HepG2 (cell line): ENCODE measurements around the gene PHLDB1. TPM values are rescaled to one million over a fixed set of nuclear protein-coding genes. Genes with fewer than 3 reads are reported as not detected.

Experiments
- ATAC-seq: fragments of 200-7000 bp; cut with Tn5 transposase; 3 replicates; pipeline ENCODE4 v1.9.1; 2020; ENCODE audit warnings: mild to moderate bottlenecking, moderate library complexity
- BruUV-seq: library from RNA; stranded (reverse); fragments of 400-500 nt; replicated peaks from 2 replicates; lab custom pipeline; 2021; lab: Mats Ljungman, UMichigan
- CTCF ChIA-PET: fragments of 300-600 bp; formaldehyde crosslinking; extraction: SDS; loops from one replicate; lab custom pipeline; 2021; ENCODE audit warnings: low total read pairs, inconsistent platforms, low intra/inter-chr PET ratio; lab: Yijun Ruan, JAX
- POLR2A ChIA-PET: fragments of 350-600 bp; sonication (Branson Sonifier 250); formaldehyde crosslinking; loops from one replicate; lab custom pipeline; 2020; ENCODE audit warnings: antibody characterized with exemption, inconsistent platforms; lab: Yijun Ruan, JAX
- DNase-seq: peaks from one replicate; pipeline ENCODE4 v3.0.0-alpha.2; 2015; ENCODE audit warnings: low spot score
- FAIRE-seq: peaks from 3 replicates; lab custom pipeline; 2011; peaks lifted over from hg19 to GRCh38; lab: Jason Lieb, UNC
- H2AFZ ChIP-seq: one replicate; pipeline ENCODE4 v1.6.1; 2011; ENCODE audit warnings: low read length, inconsistent platforms
- H3K27ac ChIP-seq: fragments of 300-600 bp; 3 replicates; pipeline ENCODE4 v1.8.0; 2011; ENCODE audit warnings: mixed run types, mild to moderate bottlenecking, mixed read lengths, low read length, inconsistent platforms; ENCODE audit not compliant: insufficient read depth; ENCODE audit errors: extremely low read length
- H3K27me3 ChIP-seq, 2 experiments: fragments of 200-600 bp in 1 of 2; 2 replicates in 1 of 2; 3 replicates in 1 of 2; pipeline versions ENCODE4 v1.6.0 to v1.8.0; 2011; ENCODE audit warnings: low read length in 2 of 2, mild to moderate bottlenecking in 2 of 2, moderate library complexity in 2 of 2, inconsistent platforms in 1 of 2; ENCODE audit not compliant: insufficient read depth in 2 of 2, control insufficient read depth in 1 of 2
- H3K36me3 ChIP-seq, 2 experiments: fragments of 200-600 bp in 1 of 2; replicated peaks in 1 of 2; 2 replicates in 1 of 2; 3 replicates in 1 of 2; pipeline versions ENCODE4 v1.5.1 to v1.8.0; 2011; ENCODE audit warnings: low read length in 2 of 2, inconsistent platforms in 1 of 2; ENCODE audit not compliant: insufficient read depth in 2 of 2, control insufficient read depth in 1 of 2
- H3K4me1 ChIP-seq: 2 replicates; pipeline ENCODE4 v1.5.1; 2012; ENCODE audit warnings: low read length, inconsistent platforms; ENCODE audit not compliant: insufficient read depth
- H3K4me2 ChIP-seq: 2 replicates; pipeline ENCODE4 v1.6.0; 2011; ENCODE audit warnings: low read depth, low read length, inconsistent platforms
- H3K4me3 ChIP-seq, 3 experiments: fragments of 200-600 bp in 1 of 3; sonication (generic), shearing (Covaris generic) in 1 of 3; replicated peaks in 1 of 3; 2 replicates each; pipeline ENCODE4 v1.5.1; 2011 to 2016; ENCODE audit warnings: low read length in 3 of 3, inconsistent platforms in 2 of 3, low read depth in 2 of 3, mild to moderate bottlenecking in 2 of 3, control low read depth in 1 of 3, mixed read lengths in 1 of 3; ENCODE audit not compliant: insufficient read depth in 1 of 3
- H3K79me2 ChIP-seq: one replicate; pipeline ENCODE4 v1.6.1; 2011; ENCODE audit warnings: low read length, inconsistent platforms; ENCODE audit not compliant: insufficient read depth
- H3K9ac ChIP-seq: 2 replicates; pipeline ENCODE4 v1.6.0; 2011; ENCODE audit warnings: mild to moderate bottlenecking, low read depth, low read length, inconsistent platforms; ENCODE audit not compliant: insufficient read depth
- H3K9me3 ChIP-seq: 2 replicates; pipeline ENCODE4 v1.5.1; 2012; ENCODE audit warnings: mild to moderate bottlenecking, low read length
- H4K20me1 ChIP-seq: 2 replicates; pipeline ENCODE4 v1.6.0; 2011; ENCODE audit warnings: inconsistent platforms, mild to moderate bottlenecking, low read length, moderate library complexity; ENCODE audit not compliant: insufficient read depth
- CBX1 ChIP-seq: IDR thresholded peaks from one replicate; pipeline ENCODE4 v1.6.1; 2016; ENCODE audit warnings: antibody characterized with exemption, low read depth
- HNRNPLL ChIP-seq: fragments of 200-400 bp; formaldehyde crosslinking; IDR thresholded peaks from 2 replicates; pipeline ENCODE4 v1.6.1; 2017; ENCODE audit warnings: mild to moderate bottlenecking, low read depth, low read length; ENCODE audit not compliant: poor library complexity, severe bottlenecking
- HOXD1 ChIP-seq: sonication (generic); formaldehyde crosslinking; IDR thresholded peaks from 2 replicates; pipeline ENCODE4 v1.5.0; 2020; ENCODE audit warnings: missing genetic modification reagents
- POLR2G ChIP-seq: fragments of 200-400 bp; formaldehyde crosslinking; IDR thresholded peaks from 2 replicates; pipeline ENCODE4 v1.6.1; 2018; ENCODE audit warnings: mild to moderate bottlenecking, low read depth, low read length, moderate library complexity
- ZFP91 ChIP-seq: sonication (generic); formaldehyde crosslinking; IDR thresholded peaks from 2 replicates; pipeline ENCODE4 v1.9.0; 2022; ENCODE audit warnings: missing genetic modification reagents, mild to moderate bottlenecking, borderline replicate concordance
- ZKSCAN1 ChIP-seq: fragments of 150-350 bp; IDR thresholded peaks from 2 replicates; pipeline ENCODE4 v1.6.1; 2014; ENCODE audit warnings: low read length
- ZNF546 ChIP-seq: sonication (generic); formaldehyde crosslinking; conservative IDR thresholded peaks from 2 replicates; pipeline ENCODE4 v1.8.1; 2023; ENCODE audit warnings: mild to moderate bottlenecking, missing genetic modification reagents
- WGBS: methylation state at CpG from one replicate; pipeline ENCODE4 v1.1.6; 2017; ENCODE audit warnings: low lambda C conversion rate; 5-methylcytosine and 5-hydroxymethylcytosine counted together
- in situ Hi-C: cut with HindIII; loops from 2 replicates; pipeline ENCODE4 v1.10.0; 2017; ENCODE audit warnings: low pct_unique_long_range_greater_than_20kb; ENCODE audit not compliant: extremely low pct_ligation_motif_present
- intact Hi-C: fragments of 100-400 bp; cut with micrococcal nuclease; formaldehyde crosslinking; loops from one replicate; pipeline ENCODE4 v1.10.0; 2022; ENCODE audit not compliant: unreplicated experiment
- polyA plus RNA-seq, 8 experiments: library from polyadenylated mRNA; depleted of rRNA in 3 of 8; stranded (reverse) in 7 of 8; unstranded in 1 of 8; fragments of >200 nt; fragmentation: Illumina TruSeq in 4 of 8; extraction: Trizol in 4 of 8; gene quantifications; 2 replicates each; pipeline versions ENCODE4 v1.2.1 to v1.2.3, GENCODE V29; 2011 to 2016; ENCODE audit warnings: low read depth in 4 of 8, missing spikeins in 1 of 8, mixed read lengths in 1 of 8; ENCODE audit not compliant: insufficient read depth in 1 of 8
- total RNA-seq, 5 experiments: library from RNA; depleted of rRNA; stranded (reverse); fragments of >200 nt; fragmentation: Illumina TruSeq; extraction: Trizol; gene quantifications; 2 replicates each; pipeline ENCODE4 v1.2.3, GENCODE V29; 2016; ENCODE audit warnings: low read depth in 1 of 5
- TF ChIP-seq, protein P1 (sequence below): sonication (generic); formaldehyde crosslinking; IDR thresholded peaks from 2 replicates; pipeline ENCODE4 v1.8.0; 2022; ENCODE audit warnings: missing genetic modification reagents, mild to moderate bottlenecking, borderline replicate concordance
- TF ChIP-seq, protein P2 (sequence below): sonication (generic); formaldehyde crosslinking; IDR thresholded peaks from one replicate; pipeline ENCODE4 v1.5.1; 2020; ENCODE audit warnings: mild to moderate bottlenecking, missing genetic modification reagents; ENCODE audit errors: not compliant biosample characterization

Gene PHLDB1
- total and polyA plus RNA-seq, 2 of the 13 experiments (the other 11 are each of a cell fraction or from before 2014, with no cell fraction given), result 13.8 to 14.2 TPM

- H3K9ac ChIP-seq, result peak overlapping the region; percentile 25; the same call in 1 of the 2 replicates
- no peaks in the 10 kb centered on the region for H3K9me3 ChIP-seq
- H3K4me2 ChIP-seq, result peak overlapping the region; percentile 72
- BruUV-seq, result no TSS peak
- no peaks in the 10 kb centered on the region for H3K79me2 ChIP-seq
- intact Hi-C loops (loop anchor here (1.0 to 5.0 kb wide), 3 partner anchors 31 to 52 kb away; partner anchors contain the start of gene PHLDB1), in situ Hi-C loops (no loop called here)
- no peaks in the 10 kb centered on the region for H3K27me3 ChIP-seq
- peak overlapping the region in 1 of 3 experiments; percentile 53; a peak in 1 of 6 replicates for H3K4me3 ChIP-seq
- H3K36me3 ChIP-seq, result peaks cover 1 to 7% of the 10 kb centered on the region in 2 experiments; a peak in 4 of 5 replicates
- H4K20me1 ChIP-seq, result no peaks in the 10 kb centered on the region
- ATAC-seq (peak; percentile 66), FAIRE-seq (no peak), DNase-seq (no peak)
- ChIA-PET POLR2A (interaction anchor here (0.9 to 3.2 kb wide), 4 partner anchors 13 to 132 kb away, joined by 3 to 15 read pairs (median 8); partner anchors contain the start of gene DDX6), CTCF (interaction anchor here (1.1 to 3.6 kb wide), 7 partner anchors 14 to 513 kb away, joined by 3 to 49 read pairs (median 7); partner anchors contain the start of genes PHLDB1 and TREH)
- H3K27ac ChIP-seq, result no peak overlapping the region
- H3K4me1 ChIP-seq, result peaks cover 35% of the 10 kb centered on the region
- 70% methylated on average over 7 of the region's 16 CpGs for WGBS
- H2AFZ ChIP-seq, result no peak overlapping the region
- TF ChIP-seq CBX1 (no peak), POLR2G (no peak; the same call in 1 of the 2 replicates), ZNF546 (0 out of 2 replicates have a peak, but pooled peaks have one; percentile 3), ZKSCAN1 (no peak), HNRNPLL (no peak), HOXD1 (CRISPR knock-in tag) (no peak), ZFP91 (CRISPR knock-in tag) (no peak)
- TF ChIP-seq, protein P1, sequence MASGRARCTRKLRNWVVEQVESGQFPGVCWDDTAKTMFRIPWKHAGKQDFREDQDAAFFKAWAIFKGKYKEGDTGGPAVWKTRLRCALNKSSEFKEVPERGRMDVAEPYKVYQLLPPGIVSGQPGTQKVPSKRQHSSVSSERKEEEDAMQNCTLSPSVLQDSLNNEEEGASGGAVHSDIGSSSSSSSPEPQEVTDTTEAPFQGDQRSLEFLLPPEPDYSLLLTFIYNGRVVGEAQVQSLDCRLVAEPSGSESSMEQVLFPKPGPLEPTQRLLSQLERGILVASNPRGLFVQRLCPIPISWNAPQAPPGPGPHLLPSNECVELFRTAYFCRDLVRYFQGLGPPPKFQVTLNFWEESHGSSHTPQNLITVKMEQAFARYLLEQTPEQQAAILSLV (CRISPR knock-in tag), result no peak
- TF ChIP-seq, protein P2, sequence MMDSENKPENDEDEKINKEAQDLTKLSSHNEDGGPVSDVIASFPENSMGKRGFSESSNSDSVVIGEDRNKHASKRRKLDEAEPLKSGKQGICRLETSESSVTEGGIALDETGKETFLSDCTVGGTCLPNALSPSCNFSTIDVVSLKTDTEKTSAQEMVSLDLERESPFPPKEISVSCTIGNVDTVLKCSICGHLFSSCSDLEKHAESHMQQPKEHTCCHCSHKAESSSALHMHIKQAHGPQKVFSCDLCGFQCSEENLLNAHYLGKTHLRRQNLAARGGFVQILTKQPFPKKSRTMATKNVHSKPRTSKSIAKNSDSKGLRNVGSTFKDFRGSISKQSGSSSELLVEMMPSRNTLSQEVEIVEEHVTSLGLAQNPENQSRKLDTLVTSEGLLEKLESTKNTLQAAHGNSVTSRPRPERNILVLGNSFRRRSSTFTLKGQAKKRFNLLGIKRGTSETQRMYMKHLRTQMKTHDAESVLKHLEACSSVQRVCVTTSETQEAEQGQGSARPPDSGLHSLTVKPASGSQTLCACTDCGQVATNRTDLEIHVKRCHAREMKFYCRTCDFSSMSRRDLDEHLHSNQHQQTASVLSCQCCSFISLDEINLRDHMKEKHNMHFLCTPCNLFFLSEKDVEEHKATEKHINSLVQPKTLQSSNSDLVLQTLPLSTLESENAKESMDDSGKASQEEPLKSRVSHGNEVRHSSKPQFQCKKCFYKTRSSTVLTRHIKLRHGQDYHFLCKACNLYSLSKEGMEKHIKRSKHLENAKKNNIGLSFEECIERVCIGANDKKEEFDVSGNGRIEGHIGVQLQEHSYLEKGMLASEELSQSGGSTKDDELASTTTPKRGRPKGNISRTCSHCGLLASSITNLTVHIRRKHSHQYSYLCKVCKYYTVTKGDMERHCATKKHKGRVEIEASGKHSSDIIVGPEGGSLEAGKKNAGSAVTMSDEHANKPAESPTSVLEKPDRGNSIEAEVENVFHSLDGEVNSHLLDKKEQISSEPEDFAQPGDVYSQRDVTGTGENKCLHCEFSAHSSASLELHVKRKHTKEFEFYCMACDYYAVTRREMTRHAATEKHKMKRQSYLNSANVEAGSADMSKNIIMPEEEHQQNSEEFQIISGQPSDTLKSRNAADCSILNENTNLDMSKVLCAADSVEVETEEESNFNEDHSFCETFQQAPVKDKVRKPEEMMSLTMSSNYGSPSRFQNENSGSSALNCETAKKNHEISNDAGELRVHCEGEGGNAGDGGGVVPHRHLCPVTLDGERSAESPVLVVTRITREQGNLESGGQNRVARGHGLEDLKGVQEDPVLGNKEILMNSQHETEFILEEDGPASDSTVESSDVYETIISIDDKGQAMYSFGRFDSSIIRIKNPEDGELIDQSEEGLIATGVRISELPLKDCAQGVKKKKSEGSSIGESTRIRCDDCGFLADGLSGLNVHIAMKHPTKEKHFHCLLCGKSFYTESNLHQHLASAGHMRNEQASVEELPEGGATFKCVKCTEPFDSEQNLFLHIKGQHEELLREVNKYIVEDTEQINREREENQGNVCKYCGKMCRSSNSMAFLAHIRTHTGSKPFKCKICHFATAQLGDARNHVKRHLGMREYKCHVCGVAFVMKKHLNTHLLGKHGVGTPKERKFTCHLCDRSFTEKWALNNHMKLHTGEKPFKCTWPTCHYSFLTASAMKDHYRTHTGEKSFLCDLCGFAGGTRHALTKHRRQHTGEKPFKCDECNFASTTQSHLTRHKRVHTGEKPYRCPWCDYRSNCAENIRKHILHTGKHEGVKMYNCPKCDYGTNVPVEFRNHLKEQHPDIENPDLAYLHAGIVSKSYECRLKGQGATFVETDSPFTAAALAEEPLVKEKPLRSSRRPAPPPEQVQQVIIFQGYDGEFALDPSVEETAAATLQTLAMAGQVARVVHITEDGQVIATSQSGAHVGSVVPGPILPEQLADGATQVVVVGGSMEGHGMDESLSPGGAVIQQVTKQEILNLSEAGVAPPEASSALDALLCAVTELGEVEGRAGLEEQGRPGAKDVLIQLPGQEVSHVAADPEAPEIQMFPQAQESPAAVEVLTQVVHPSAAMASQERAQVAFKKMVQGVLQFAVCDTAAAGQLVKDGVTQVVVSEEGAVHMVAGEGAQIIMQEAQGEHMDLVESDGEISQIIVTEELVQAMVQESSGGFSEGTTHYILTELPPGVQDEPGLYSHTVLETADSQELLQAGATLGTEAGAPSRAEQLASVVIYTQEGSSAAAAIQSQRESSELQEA (CRISPR knock-in tag), result no peak
These were observed 51.3 kb downstream of the PHLDB1 start for GRCh38 chr11:118658429-118659313.
